HepG2 (cell line): ENCODE results near the gene PELI2. TPM values are rescaled to one million over a fixed set of nuclear protein-coding genes. Genes with fewer than 3 reads are reported as not detected.

Experiments
- ATAC-seq: fragments of 200-7000 bp; cut with Tn5 transposase; 3 replicates; pipeline ENCODE4 v1.9.1; 2020; ENCODE audit warnings: mild to moderate bottlenecking, moderate library complexity
- BruUV-seq: library from RNA; stranded (reverse); fragments of 400-500 nt; replicated peaks from 2 replicates; lab custom pipeline; 2021; lab: Mats Ljungman, UMichigan
- CTCF ChIA-PET: fragments of 300-600 bp; formaldehyde crosslinking; extraction: SDS; loops from one replicate; lab custom pipeline; 2021; ENCODE audit warnings: low total read pairs, inconsistent platforms, low intra/inter-chr PET ratio; lab: Yijun Ruan, JAX
- POLR2A ChIA-PET: fragments of 350-600 bp; sonication (Branson Sonifier 250); formaldehyde crosslinking; loops from one replicate; lab custom pipeline; 2020; ENCODE audit warnings: antibody characterized with exemption, inconsistent platforms; lab: Yijun Ruan, JAX
- DNase-seq: peaks from one replicate; pipeline ENCODE4 v3.0.0-alpha.2; 2015; ENCODE audit warnings: low spot score
- FAIRE-seq: peaks from 3 replicates; lab custom pipeline; 2011; peaks lifted over from hg19 to GRCh38; lab: Jason Lieb, UNC
- H2AFZ ChIP-seq: one replicate; pipeline ENCODE4 v1.6.1; 2011; ENCODE audit warnings: low read length, inconsistent platforms
- H3K27ac ChIP-seq: fragments of 300-600 bp; 3 replicates; pipeline ENCODE4 v1.8.0; 2011; ENCODE audit warnings: mixed run types, mild to moderate bottlenecking, mixed read lengths, low read length, inconsistent platforms; ENCODE audit not compliant: insufficient read depth; ENCODE audit errors: extremely low read length
- H3K27me3 ChIP-seq, 2 experiments: fragments of 200-600 bp in 1 of 2; 2 replicates in 1 of 2; 3 replicates in 1 of 2; pipeline versions ENCODE4 v1.6.0 to v1.8.0; 2011; ENCODE audit warnings: low read length in 2 of 2, mild to moderate bottlenecking in 2 of 2, moderate library complexity in 2 of 2, inconsistent platforms in 1 of 2; ENCODE audit not compliant: insufficient read depth in 2 of 2, control insufficient read depth in 1 of 2
- H3K36me3 ChIP-seq, 2 experiments: fragments of 200-600 bp in 1 of 2; replicated peaks in 1 of 2; 2 replicates in 1 of 2; 3 replicates in 1 of 2; pipeline versions ENCODE4 v1.5.1 to v1.8.0; 2011; ENCODE audit warnings: low read length in 2 of 2, inconsistent platforms in 1 of 2; ENCODE audit not compliant: insufficient read depth in 2 of 2, control insufficient read depth in 1 of 2
- H3K4me1 ChIP-seq: 2 replicates; pipeline ENCODE4 v1.5.1; 2012; ENCODE audit warnings: low read length, inconsistent platforms; ENCODE audit not compliant: insufficient read depth
- H3K4me2 ChIP-seq: 2 replicates; pipeline ENCODE4 v1.6.0; 2011; ENCODE audit warnings: low read depth, low read length, inconsistent platforms
- H3K4me3 ChIP-seq, 3 experiments: fragments of 200-600 bp in 1 of 3; sonication (generic), shearing (Covaris generic) in 1 of 3; replicated peaks in 1 of 3; 2 replicates each; pipeline ENCODE4 v1.5.1; 2011 to 2016; ENCODE audit warnings: low read length in 3 of 3, inconsistent platforms in 2 of 3, low read depth in 2 of 3, mild to moderate bottlenecking in 2 of 3, control low read depth in 1 of 3, mixed read lengths in 1 of 3; ENCODE audit not compliant: insufficient read depth in 1 of 3
- H3K79me2 ChIP-seq: one replicate; pipeline ENCODE4 v1.6.1; 2011; ENCODE audit warnings: low read length, inconsistent platforms; ENCODE audit not compliant: insufficient read depth
- H3K9ac ChIP-seq: 2 replicates; pipeline ENCODE4 v1.6.0; 2011; ENCODE audit warnings: mild to moderate bottlenecking, low read depth, low read length, inconsistent platforms; ENCODE audit not compliant: insufficient read depth
- H3K9me3 ChIP-seq: 2 replicates; pipeline ENCODE4 v1.5.1; 2012; ENCODE audit warnings: mild to moderate bottlenecking, low read length
- H4K20me1 ChIP-seq: 2 replicates; pipeline ENCODE4 v1.6.0; 2011; ENCODE audit warnings: inconsistent platforms, mild to moderate bottlenecking, low read length, moderate library complexity; ENCODE audit not compliant: insufficient read depth
- ATAD3A ChIP-seq: sonication (generic); formaldehyde crosslinking; IDR thresholded peaks from 2 replicates; pipeline ENCODE4 v1.4.0; 2020; ENCODE audit warnings: missing genetic modification reagents
- ERF ChIP-seq: IDR thresholded peaks from 2 replicates; pipeline ENCODE4 v1.6.1; 2018; ENCODE audit warnings: missing biosample characterization, missing genetic modification reagents
- JDP2 ChIP-seq: sonication (generic); formaldehyde crosslinking; IDR thresholded peaks from 2 replicates; pipeline ENCODE4 v1.8.1; 2022; ENCODE audit warnings: missing genetic modification reagents, borderline replicate concordance
- PCBP2 ChIP-seq: fragments of 200-400 bp; formaldehyde crosslinking; optimal IDR thresholded peaks from 2 replicates; pipeline ENCODE3; 2018; ENCODE audit warnings: low read length, low read depth; ENCODE audit not compliant: poor library complexity, severe bottlenecking
- RARA ChIP-seq: IDR thresholded peaks from 2 replicates; pipeline ENCODE4 v1.6.1; 2016; ENCODE audit warnings: missing genetic modification reagents, missing compliant biosample characterization
- RELA ChIP-seq: sonication (generic); formaldehyde crosslinking; IDR thresholded peaks from 2 replicates; pipeline ENCODE4 v1.4.0; 2020; ENCODE audit warnings: missing genetic modification reagents
- RXRA ChIP-seq: sonication (generic); formaldehyde crosslinking; IDR thresholded peaks from 2 replicates; pipeline ENCODE4 v1.5.1; 2020; ENCODE audit warnings: missing genetic modification reagents
- ZBTB7B ChIP-seq: sonication (generic); formaldehyde crosslinking; IDR thresholded peaks from 2 replicates; pipeline ENCODE4 v1.4.0; 2020; ENCODE audit warnings: missing genetic modification reagents
- ZNF280B ChIP-seq: sonication (generic); formaldehyde crosslinking; IDR thresholded peaks from 2 replicates; pipeline ENCODE4 v1.5.0; 2020; ENCODE audit warnings: missing genetic modification reagents, mild to moderate bottlenecking, borderline replicate concordance
- ZNF598 ChIP-seq: sonication (generic); formaldehyde crosslinking; IDR thresholded peaks from 2 replicates; pipeline ENCODE4 v1.5.1; 2020; ENCODE audit warnings: mild to moderate bottlenecking, missing genetic modification reagents, borderline replicate concordance
- ZSCAN25 ChIP-seq: sonication (generic); formaldehyde crosslinking; IDR thresholded peaks from 2 replicates; pipeline ENCODE4 v1.8.0; 2022; ENCODE audit warnings: mild to moderate bottlenecking, missing genetic modification reagents
- WGBS: methylation state at CpG from one replicate; pipeline ENCODE4 v1.1.6; 2017; ENCODE audit warnings: low lambda C conversion rate; 5-methylcytosine and 5-hydroxymethylcytosine counted together
- in situ Hi-C: cut with HindIII; loops from 2 replicates; pipeline ENCODE4 v1.10.0; 2017; ENCODE audit warnings: low pct_unique_long_range_greater_than_20kb; ENCODE audit not compliant: extremely low pct_ligation_motif_present
- intact Hi-C: fragments of 100-400 bp; cut with micrococcal nuclease; formaldehyde crosslinking; loops from one replicate; pipeline ENCODE4 v1.10.0; 2022; ENCODE audit not compliant: unreplicated experiment
- polyA plus RNA-seq, 8 experiments: library from polyadenylated mRNA; depleted of rRNA in 3 of 8; stranded (reverse) in 7 of 8; unstranded in 1 of 8; fragments of >200 nt; fragmentation: Illumina TruSeq in 4 of 8; extraction: Trizol in 4 of 8; gene quantifications; 2 replicates each; pipeline versions ENCODE4 v1.2.1 to v1.2.3, GENCODE V29; 2011 to 2016; ENCODE audit warnings: low read depth in 4 of 8, missing spikeins in 1 of 8, mixed read lengths in 1 of 8; ENCODE audit not compliant: insufficient read depth in 1 of 8
- total RNA-seq, 5 experiments: library from RNA; depleted of rRNA; stranded (reverse); fragments of >200 nt; fragmentation: Illumina TruSeq; extraction: Trizol; gene quantifications; 2 replicates each; pipeline ENCODE4 v1.2.3, GENCODE V29; 2016; ENCODE audit warnings: low read depth in 1 of 5
- TF ChIP-seq, protein P1 (sequence below): sonication (generic); formaldehyde crosslinking; IDR thresholded peaks from 2 replicates; pipeline ENCODE4 v1.5.1; 2020; ENCODE audit warnings: missing genetic modification reagents, mild to moderate bottlenecking, borderline replicate concordance

PELI2 gene
- total and polyA plus RNA-seq, 2 of the 13 experiments (the other 11 are each of a cell fraction or from before 2014, with no cell fraction given) = 0.07 TPM; not detected in 1

DNA sequence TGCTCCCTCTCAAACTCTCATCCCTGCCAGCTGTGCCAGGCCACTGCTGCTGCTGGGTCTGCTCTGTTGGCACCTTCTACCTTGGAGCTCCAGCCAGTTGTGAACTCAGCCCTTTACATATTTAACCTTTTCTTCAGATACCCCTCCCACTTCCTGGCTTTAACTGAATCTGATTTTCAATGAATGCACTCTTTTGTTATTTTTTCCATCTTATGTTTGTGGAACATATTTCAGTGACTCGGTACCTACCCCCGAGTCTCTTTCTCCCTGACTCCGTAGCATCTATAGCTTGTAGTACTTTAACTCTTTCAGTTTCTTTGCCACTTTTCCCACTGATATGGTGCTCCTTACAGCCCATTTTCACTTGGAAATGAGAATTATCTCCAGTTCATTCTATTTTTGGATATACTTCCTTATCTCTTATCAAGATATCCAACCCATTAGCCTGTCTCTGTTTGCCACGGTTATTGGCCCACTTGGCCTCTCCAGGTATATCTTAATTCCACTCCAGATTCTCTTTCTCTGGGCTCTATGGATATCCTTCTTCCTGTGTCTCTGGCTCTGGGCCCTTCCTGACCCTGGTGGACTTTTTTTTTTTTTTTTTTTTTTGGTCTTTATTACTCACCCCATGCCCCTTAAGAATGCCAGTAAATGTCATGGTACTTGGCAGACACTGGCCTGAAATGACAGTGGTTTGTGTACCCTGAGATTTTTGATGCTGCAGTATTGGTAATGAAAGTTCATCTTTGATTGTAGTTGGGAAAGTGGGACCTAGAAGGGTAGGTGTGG is 62.7 kb downstream of the PELI2 start (continued):
- no peak for TF ChIP-seq ZNF598 (CRISPR knock-in tag)

GRCh38 chr14:56181681-56182085 is 63.5 kb downstream of the PELI2 start:
- FAIRE-seq (no peak), ATAC-seq (no peak)
- ChIA-PET CTCF (no interaction called here), POLR2A (no interaction called here)
- in situ Hi-C loops = no loop called here
- no peak overlapping the region for H3K4me3 ChIP-seq
- H3K27ac ChIP-seq = no peak overlapping the region
- no peaks in the 10 kb centered on the region for H3K4me1 ChIP-seq
- BruUV-seq = no TSS peak
- no peak overlapping the region for H2AFZ ChIP-seq
- peaks cover 0 to 4% of the 10 kb centered on the region in 2 experiments; a peak in 1 of 5 replicates for H3K27me3 ChIP-seq
- TF ChIP-seq RXRA (CRISPR knock-in tag) = no peak
- TF ChIP-seq ATAD3A (CRISPR knock-in tag) = no peak
- TF ChIP-seq ERF (CRISPR knock-in tag) = no peak
- TF ChIP-seq RELA (CRISPR knock-in tag) = no peak
- TF ChIP-seq PCBP2 = no peak
- no peak for TF ChIP-seq RARA (CRISPR knock-in tag)
- no peak for TF ChIP-seq ZNF280B
- no peak for TF ChIP-seq JDP2 (CRISPR knock-in tag)
- TF ChIP-seq ZBTB7B (CRISPR knock-in tag) = no peak
- TF ChIP-seq ZSCAN25 = no peak
- TF ChIP-seq, protein P1, sequence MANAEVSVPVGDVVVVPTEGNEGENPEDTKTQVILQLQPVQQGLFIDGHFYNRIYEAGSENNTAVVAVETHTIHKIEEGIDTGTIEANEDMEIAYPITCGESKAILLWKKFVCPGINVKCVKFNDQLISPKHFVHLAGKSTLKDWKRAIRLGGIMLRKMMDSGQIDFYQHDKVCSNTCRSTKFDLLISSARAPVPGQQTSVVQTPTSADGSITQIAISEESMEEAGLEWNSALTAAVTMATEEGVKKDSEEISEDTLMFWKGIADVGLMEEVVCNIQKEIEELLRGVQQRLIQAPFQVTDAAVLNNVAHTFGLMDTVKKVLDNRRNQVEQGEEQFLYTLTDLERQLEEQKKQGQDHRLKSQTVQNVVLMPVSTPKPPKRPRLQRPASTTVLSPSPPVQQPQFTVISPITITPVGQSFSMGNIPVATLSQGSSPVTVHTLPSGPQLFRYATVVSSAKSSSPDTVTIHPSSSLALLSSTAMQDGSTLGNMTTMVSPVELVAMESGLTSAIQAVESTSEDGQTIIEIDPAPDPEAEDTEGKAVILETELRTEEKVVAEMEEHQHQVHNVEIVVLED (CRISPR knock-in tag) = no peak
- TF ChIP-seq, all 625 proteins: peak for 0
- H3K36me3 ChIP-seq = no peaks in the 10 kb centered on the region
- 7% methylated on average over 2 of the region's 2 CpGs for WGBS
- H3K4me2 ChIP-seq = no peak overlapping the region
- DNase-seq = no peak
- H4K20me1 ChIP-seq = no peaks in the 10 kb centered on the region
- no peak overlapping the region for H3K9ac ChIP-seq
- no peaks in the 10 kb centered on the region for H3K79me2 ChIP-seq
- no peaks in the 10 kb centered on the region for H3K9me3 ChIP-seq
- intact Hi-C loops = no loop called here
